HG03103 (cell line): Measurements from ENCODE around the gene ITGA11.

Experiments
- ATAC-seq: cut with Tn5 transposase; IDR thresholded peaks from one replicate; pipeline ENCODE4 v1.9.1; 2021; ENCODE audit warnings: low read depth; ENCODE audit not compliant: unreplicated experiment

ITGA11 gene

GRCh38 chr15:68379058-68379758 is 52.8 kb downstream of the ITGA11 start:
- ATAC-seq: no peak

- ATAC-seq: no peak
These were observed 53.4 kb downstream of the ITGA11 start for GRCh38 chr15:68378595-68378994.

GRCh38 chr15:68377766-68378165 is 54.2 kb downstream of the ITGA11 start:
- no peak for ATAC-seq

GRCh38 chr15:68376447-68377060 is 55.4 kb downstream of the ITGA11 start:
- ATAC-seq: no peak

GRCh38 chr15:68375716-68376220 is 56.2 kb downstream of the ITGA11 start:
- no peak for ATAC-seq

- ATAC-seq: no peak
These were observed 56.8 kb downstream of the ITGA11 start for GRCh38 chr15:68375191-68375631.

GRCh38 chr15:68374168-68374745 is 57.7 kb downstream of the ITGA11 start:
- no peak for ATAC-seq

GRCh38 chr15:68373028-68373427 is 58.9 kb downstream of the ITGA11 start:
- no peak for ATAC-seq

- ATAC-seq: no peak
These were observed 59.6 kb downstream of the ITGA11 start for GRCh38 chr15:68372291-68372811.

- no peak for ATAC-seq
These were observed 60.1 kb downstream of the ITGA11 start for GRCh38 chr15:68371851-68372250.

- no peak for ATAC-seq
These were observed 60.8 kb downstream of the ITGA11 start for GRCh38 chr15:68371160-68371559.

GRCh38 chr15:68370768-68371151 is 61.2 kb downstream of the ITGA11 start:
- no peak for ATAC-seq

GRCh38 chr15:68369931-68370767 is 61.8 kb downstream of the ITGA11 start:
- no peak for ATAC-seq

GRCh38 chr15:68368731-68369435 is 63.1 kb downstream of the ITGA11 start:
- no peak for ATAC-seq

- ATAC-seq: no peak
These were observed 64.0 kb downstream of the ITGA11 start for GRCh38 chr15:68367992-68368391.

GRCh38 chr15:68367226-68367625 is 64.7 kb downstream of the ITGA11 start:
- no peak for ATAC-seq

- no peak for ATAC-seq
These were observed 65.6 kb downstream of the ITGA11 start for GRCh38 chr15:68366314-68366713.

- ATAC-seq: no peak
These were observed 66.2 kb downstream of the ITGA11 start for GRCh38 chr15:68365770-68366169.

GRCh38 chr15:68365140-68365745 is 66.7 kb downstream of the ITGA11 start:
- no peak for ATAC-seq

- no peak for ATAC-seq
These were observed 67.3 kb downstream of the ITGA11 start for GRCh38 chr15:68364660-68365035.
